HG03457 (cell line): ENCODE data around the gene SPRTN.
"Not testable (repeated sequence)": the region's sequence is repeated elsewhere in the genome, so short reads cannot be mapped to it uniquely, and the experiment has no call there.

ENCODE experiments used
- ATAC-seq: cut with Tn5 transposase; IDR thresholded peaks from one replicate; pipeline ENCODE4 v1.9.1; 2021; ENCODE audit warnings: moderate number of reproducible peaks; ENCODE audit not compliant: unreplicated experiment

Gene SPRTN

GRCh38 chr1:231335663-231336602, 2.2 kb upstream of the SPRTN start:
- no peak for ATAC-seq

GRCh38 chr1:231337043-231337471, 1.0 kb upstream of the SPRTN start:
- ATAC-seq = no peak

- peak; percentile 58 for ATAC-seq
Observed at GRCh38 chr1:231337472-231338269, 422 bp upstream of the SPRTN start, which contains the start of gene EXOC8. Gene EXOC8, minus strand, starts transcription at chr1:231337852. Its CDS starts 107 bp downstream, at chr1:231337745.

GRCh38 chr1:231340328-231341013, 2.4 kb downstream of the SPRTN start:
- no peak for ATAC-seq

GRCh38 chr1:231347961-231348360, 9.9 kb downstream of the SPRTN start:
- ATAC-seq = no peak

GRCh38 chr1:231348442-231348841, 10.3 kb downstream of the SPRTN start:
- ATAC-seq = no peak

- ATAC-seq = not testable (repeated sequence)
Observed at GRCh38 chr1:231348856-231349255, 10.8 kb downstream of the SPRTN start.

- ATAC-seq = no peak
Observed at GRCh38 chr1:231351816-231352215, 13.7 kb downstream of the SPRTN start.

GRCh38 chr1:231353086-231353485, 15.0 kb downstream of the SPRTN start:
- no peak for ATAC-seq

GRCh38 chr1:231354330-231355020, 16.4 kb downstream of the SPRTN start:
- ATAC-seq = no peak

GRCh38 chr1:231355171-231355570, 17.1 kb downstream of the SPRTN start:
- ATAC-seq = no peak

GRCh38 chr1:231357187-231357772, 19.2 kb downstream of the SPRTN start:
- no peak for ATAC-seq

- ATAC-seq = peak; percentile 70
Observed at GRCh38 chr1:231357831-231358354, 19.8 kb downstream of the SPRTN start.

GRCh38 chr1:231359113-231359512, 21.0 kb downstream of the SPRTN start:
- ATAC-seq = no peak

- ATAC-seq = no peak
Observed at GRCh38 chr1:231362325-231362724, 24.2 kb downstream of the SPRTN start.

GRCh38 chr1:231363624-231364023, 25.5 kb downstream of the SPRTN start:
- no peak for ATAC-seq

GRCh38 chr1:231364192-231364591, 26.1 kb downstream of the SPRTN start:
- ATAC-seq = no peak

- ATAC-seq = no peak
Observed at GRCh38 chr1:231369282-231369681, 31.2 kb downstream of the SPRTN start.

- ATAC-seq = no peak
Observed at GRCh38 chr1:231372501-231372900, 34.4 kb downstream of the SPRTN start.

GRCh38 chr1:231374394-231374793, 36.3 kb downstream of the SPRTN start:
- ATAC-seq = no peak
